Neural cell (in vitro differentiated cells): ENCODE results near the gene CYP39A1. TPM values are rescaled to one million over a fixed set of nuclear protein-coding genes. Genes with fewer than 3 reads are reported as not detected.

ENCODE experiments used
- H2AFZ ChIP-seq: fragments of 200-600, 300-800 bp; sonication (generic), shearing (Covaris generic); 2 replicates; pipeline ENCODE4 v1.6.0; 2014; ENCODE audit warnings: low read depth, mild to moderate bottlenecking, antibody characterized with exemption, low read length, moderate library complexity
- H3F3A ChIP-seq: fragments of 200-600 bp; shearing (Covaris generic); 2 replicates; pipeline ENCODE4 v1.6.1; 2016; ENCODE audit warnings: mild to moderate bottlenecking, moderate library complexity, mixed read lengths, antibody characterized with exemption, low read length; ENCODE audit not compliant: insufficient read depth, poor library complexity, severe bottlenecking
- H3K27ac ChIP-seq: fragments of 200-600, 300-800 bp; sonication (generic), shearing (Covaris generic); 2 replicates; pipeline ENCODE4 v1.5.1; 2014; ENCODE audit warnings: mild to moderate bottlenecking, low read length, moderate library complexity
- H3K27me3 ChIP-seq: fragments of 300-800, 200-600 bp; sonication (generic), shearing (Covaris generic); 2 replicates; pipeline ENCODE4 v1.6.0; 2014; ENCODE audit warnings: mild to moderate bottlenecking, low read depth, low read length, moderate library complexity; ENCODE audit not compliant: insufficient read depth
- H3K36me3 ChIP-seq: fragments of 300-800, 200-600 bp; sonication (generic), shearing (Covaris generic); 2 replicates; pipeline ENCODE4 v1.5.1; 2014; ENCODE audit warnings: mild to moderate bottlenecking, antibody characterized with exemption, low read length, moderate library complexity; ENCODE audit not compliant: insufficient read depth
- H3K4me2 ChIP-seq: fragments of 300-800, 200-600 bp; sonication (generic), shearing (Covaris generic); 2 replicates; pipeline ENCODE4 v1.6.0; 2014; ENCODE audit warnings: mild to moderate bottlenecking, low read length
- H3K4me3 ChIP-seq: fragments of 300-800, 200-600 bp; sonication (generic), shearing (Covaris generic); 2 replicates; pipeline ENCODE4 v1.5.1; 2014; ENCODE audit warnings: mild to moderate bottlenecking, low read length, moderate library complexity
- H3K79me2 ChIP-seq: fragments of 200-600 bp; shearing (Covaris generic); replicated peaks from 2 replicates; pipeline ENCODE4 v1.6.0; 2014; ENCODE audit warnings: mild to moderate bottlenecking, low read length, moderate library complexity; ENCODE audit not compliant: insufficient read depth
- H3K9ac ChIP-seq: fragments of 300-800, 200-600 bp; sonication (generic), shearing (Covaris generic); 2 replicates; pipeline ENCODE4 v1.6.1; 2016; ENCODE audit warnings: mild to moderate bottlenecking, low read length, mixed read lengths
- H3K9me2 ChIP-seq: fragments of 200-600 bp; shearing (Covaris generic); 2 replicates; pipeline ENCODE4 v1.6.1; 2016; ENCODE audit warnings: mild to moderate bottlenecking, low read length, mixed read lengths; ENCODE audit not compliant: insufficient read depth
- H3K9me3 ChIP-seq: fragments of 200-600, 300-800 bp; sonication (generic), shearing (Covaris generic); 2 replicates; pipeline ENCODE4 v1.6.1; 2016; ENCODE audit warnings: mild to moderate bottlenecking, mixed run types, low read length, moderate library complexity, mixed read lengths
- H4K20me1 ChIP-seq: fragments of 200-600 bp; shearing (Covaris generic); 2 replicates; pipeline ENCODE4 v1.6.1; 2016; ENCODE audit warnings: mild to moderate bottlenecking, mixed run types; ENCODE audit not compliant: insufficient read depth
- CTCF ChIP-seq: fragments of 450-650 bp; IDR thresholded peaks from 2 replicates; pipeline ENCODE4 v1.5.1; 2014; ENCODE audit warnings: antibody characterized with exemption, mild to moderate bottlenecking, moderate library complexity; ENCODE audit not compliant: poor library complexity, severe bottlenecking
- EP300 ChIP-seq: fragments of 450-650 bp; conservative IDR thresholded peaks from 2 replicates; pipeline ENCODE4 v1.6.1; 2014; ENCODE audit warnings: antibody characterized with exemption, mild to moderate bottlenecking, moderate library complexity; ENCODE audit not compliant: poor library complexity, severe bottlenecking
- EZH2 ChIP-seq: fragments of 200-600, 300-800 bp; shearing (Covaris generic), sonication (generic); IDR thresholded peaks from 2 replicates; pipeline ENCODE4 v1.6.1; 2014; ENCODE audit warnings: antibody characterized with exemption, low read length, borderline replicate concordance, mild to moderate bottlenecking; ENCODE audit not compliant: insufficient read depth, poor library complexity, severe bottlenecking
- MXI1 ChIP-seq: fragments of 450-650 bp; conservative IDR thresholded peaks from 2 replicates; pipeline ENCODE4 v1.6.1; 2014; ENCODE audit warnings: antibody characterized with exemption, mild to moderate bottlenecking; ENCODE audit not compliant: poor library complexity, severe bottlenecking
- POLR2AphosphoS5 ChIP-seq: IDR thresholded peaks from 2 replicates; pipeline ENCODE4 v1.6.1; 2012
- RAD21 ChIP-seq: fragments of 450-650 bp; conservative IDR thresholded peaks from 2 replicates; pipeline ENCODE4 v1.6.1; 2014; ENCODE audit warnings: antibody characterized with exemption, mild to moderate bottlenecking, moderate library complexity
- REST ChIP-seq: IDR thresholded peaks from 2 replicates; pipeline ENCODE4 v1.6.1; 2012; ENCODE audit warnings: borderline replicate concordance
- SMC3 ChIP-seq: fragments of 450-650 bp; conservative IDR thresholded peaks from 2 replicates; pipeline ENCODE4 v1.6.1; 2014; ENCODE audit warnings: antibody characterized with exemption, mild to moderate bottlenecking, moderate library complexity; ENCODE audit not compliant: poor library complexity
- TAF1 ChIP-seq: IDR thresholded peaks from 2 replicates; pipeline ENCODE4 v1.6.1; 2012; ENCODE audit warnings: low read depth
- polyA plus RNA-seq: library from polyadenylated mRNA; depleted of rRNA; stranded (reverse); fragments of >200 nt; gene quantifications from 2 replicates; pipeline ENCODE4 v1.2.3, GENCODE V29; 2014

Gene CYP39A1
- polyA plus RNA-seq, 1 donor from 2014 or later: 1.4 TPM

GRCh38 chr6:46632053-46632452 lies 20.6 kb downstream of the CYP39A1 start:
- Histone ChIP-seq H3K9me2 (no peaks in the 10 kb centered on the region), H3K4me3 (no peak overlapping the region)

DNA sequence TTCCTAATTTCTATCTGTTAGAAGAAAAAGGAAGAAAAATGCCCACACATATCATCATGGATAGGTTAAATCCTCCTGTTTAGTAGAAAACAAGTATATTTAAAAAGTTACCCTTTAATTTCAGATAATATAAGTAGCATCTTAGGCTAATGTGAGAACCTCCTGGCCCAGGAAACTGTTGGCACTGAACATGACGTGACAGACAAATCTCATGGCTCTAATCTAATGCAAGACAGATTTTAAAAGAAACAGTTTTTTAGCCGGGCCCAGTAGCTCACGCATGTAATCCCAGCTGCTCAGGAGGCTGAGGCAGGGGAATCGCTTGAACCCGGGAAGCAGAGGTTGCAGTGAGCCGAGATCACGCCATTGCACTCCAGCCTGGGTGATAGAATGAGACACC lies 22.9 kb downstream of the CYP39A1 start:
- no peaks in the 10 kb centered on the region for H3K9me3 ChIP-seq
- H3K9me2 ChIP-seq: no peaks in the 10 kb centered on the region
- no peak overlapping the region for H3K4me2 ChIP-seq
- H3K27ac ChIP-seq: no peak overlapping the region
- H3K9ac ChIP-seq: no peak overlapping the region
- H4K20me1 ChIP-seq: no peaks in the 10 kb centered on the region
- no peaks in the 10 kb centered on the region for H3F3A ChIP-seq
- H3K36me3 ChIP-seq: no peaks in the 10 kb centered on the region
- H3K79me2 ChIP-seq: no peaks in the 10 kb centered on the region
- H3K4me3 ChIP-seq: no peak overlapping the region
- no peak overlapping the region for H2AFZ ChIP-seq
- H3K27me3 ChIP-seq: no peaks in the 10 kb centered on the region
- no peak for TF ChIP-seq EZH2
- no peak for TF ChIP-seq RAD21
- TF ChIP-seq MXI1: no peak

More at GRCh38 chr6:46632053-46632452, 20.6 kb downstream of the CYP39A1 start:
- Histone ChIP-seq H3K36me3 (no peaks in the 10 kb centered on the region), H3K9me3 (no peaks in the 10 kb centered on the region), H3F3A (no peaks in the 10 kb centered on the region), H3K9ac (no peak overlapping the region), H3K27me3 (no peaks in the 10 kb centered on the region), H2AFZ (no peak overlapping the region), H3K79me2 (no peaks in the 10 kb centered on the region), H4K20me1 (no peaks in the 10 kb centered on the region), H3K4me2 (no peak overlapping the region), H3K27ac (no peak overlapping the region)
- no peak for TF ChIP-seq POLR2AphosphoS5
- no peak for TF ChIP-seq EZH2
- TF ChIP-seq EP300: no peak
- no peak for TF ChIP-seq CTCF
- no peak for TF ChIP-seq TAF1
- TF ChIP-seq MXI1: no peak
- TF ChIP-seq SMC3: no peak
- no peak for TF ChIP-seq REST
- no peak for TF ChIP-seq RAD21

- no peaks in the 10 kb centered on the region for H3K27me3 ChIP-seq
- H3K9me3 ChIP-seq: no peaks in the 10 kb centered on the region
- no peak overlapping the region for H2AFZ ChIP-seq
- H3K27ac ChIP-seq: no peak overlapping the region
- no peak overlapping the region for H3K9ac ChIP-seq
- no peak overlapping the region for H3K4me2 ChIP-seq
- no peaks in the 10 kb centered on the region for H3K79me2 ChIP-seq
- H3K4me3 ChIP-seq: no peak overlapping the region
- TF ChIP-seq MXI1 (no peak), SMC3 (no peak), RAD21 (no peak)
- no peaks in the 10 kb centered on the region for H3K36me3 ChIP-seq
- no peaks in the 10 kb centered on the region for H4K20me1 ChIP-seq
- H3F3A ChIP-seq: no peaks in the 10 kb centered on the region
- H3K9me2 ChIP-seq: no peaks in the 10 kb centered on the region
These were observed 23.6 kb downstream of the CYP39A1 start for GRCh38 chr6:46628976-46629375.
